Suppressor macrophage (primary cell): ENCODE measurements around the gene ZBTB46.

Experiments
- DNase-seq, 4 experiments: peaks; one replicate each; pipeline ENCODE4 v3.0.0-alpha.2; 2020 to 2022

The ZBTB46 gene

GRCh38 chr20:63744574-63745423 is 86.3 kb downstream of the ZBTB46 start:
- DNase-seq, result no peak

GRCh38 chr20:63744158-63744557 is 86.9 kb downstream of the ZBTB46 start:
- no peak for DNase-seq

- no peak for DNase-seq
These were observed 87.7 kb downstream of the ZBTB46 start for GRCh38 chr20:63743210-63743970.

GRCh38 chr20:63742381-63743024 is 88.6 kb downstream of the ZBTB46 start:
- DNase-seq, result no peak

GRCh38 chr20:63741676-63742380 is 89.2 kb downstream of the ZBTB46 start:
- DNase-seq, result no peak

GRCh38 chr20:63741354-63741675 is 89.7 kb downstream of the ZBTB46 start:
- DNase-seq, result no peak

DNA sequence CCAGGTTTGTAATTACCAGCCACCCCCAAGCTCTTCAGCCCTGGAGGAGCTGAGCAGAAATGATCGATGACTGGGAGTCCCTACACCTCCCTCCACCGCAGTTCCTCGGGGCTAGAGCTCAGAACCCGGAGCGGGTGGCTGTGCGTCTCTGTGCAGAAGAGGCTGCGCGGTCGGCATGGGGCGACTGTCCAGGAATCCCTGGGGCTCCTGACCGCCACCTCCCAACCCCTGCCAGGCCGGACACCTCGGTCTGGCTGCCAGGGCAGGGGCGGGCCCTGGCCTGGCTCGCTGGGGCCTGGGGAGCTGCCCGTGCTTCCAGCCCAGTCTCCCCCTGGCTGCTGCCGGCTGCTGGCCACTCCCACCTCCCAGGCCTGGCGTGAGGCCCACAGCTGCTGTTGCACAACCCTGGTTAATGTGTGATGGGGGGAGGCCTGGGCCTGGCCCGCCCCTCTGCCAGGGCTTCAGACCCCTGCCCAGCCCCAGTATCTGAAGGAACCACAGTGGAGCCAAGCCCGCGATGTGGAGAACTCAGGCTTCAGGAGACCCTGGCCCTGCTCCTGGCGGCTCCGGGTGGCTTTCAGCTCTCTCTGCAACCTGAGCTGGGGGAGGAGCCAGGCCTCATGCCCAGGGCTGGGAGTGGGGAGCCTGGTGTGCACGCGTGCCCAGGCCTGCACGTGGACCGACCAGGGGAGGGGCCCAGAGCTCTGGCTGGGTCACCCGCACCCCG is 90.3 kb downstream of the ZBTB46 start:
- peak; percentile 64 to 83 (median 74) for DNase-seq

DNA sequence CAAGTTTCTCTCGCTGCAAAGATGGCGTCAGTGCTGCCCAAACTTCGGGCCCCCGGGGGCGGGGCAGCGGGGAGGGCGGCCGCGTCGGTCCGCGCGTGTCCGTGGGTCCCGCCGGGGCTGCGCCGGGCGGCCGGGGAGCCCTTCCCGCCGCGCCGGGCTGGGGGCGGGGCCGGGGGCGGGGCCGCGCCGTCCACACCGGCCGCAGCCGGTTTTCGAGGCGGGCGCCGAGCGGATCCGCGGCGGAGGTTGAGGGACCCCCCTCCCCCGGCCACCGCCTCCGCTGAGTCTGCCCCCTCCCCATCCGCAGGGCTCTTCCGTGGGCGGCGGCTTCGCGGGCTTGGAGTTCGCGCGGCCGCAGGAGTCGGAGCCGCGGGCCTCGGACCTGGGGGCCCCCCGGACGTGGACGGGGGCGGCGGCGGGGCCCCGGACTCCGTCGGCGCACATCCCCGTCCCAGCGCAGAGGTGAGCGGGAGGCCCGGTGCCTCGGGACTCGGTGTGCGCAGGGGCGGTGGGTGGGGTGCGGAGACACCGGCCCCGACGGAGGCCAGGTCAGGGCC is 90.9 kb downstream of the ZBTB46 start:
- DNase-seq, result peak in 3 of 4 experiments; percentile 30 to 69 (median 60)

GRCh38 chr20:63739130-63740069 is 91.7 kb downstream of the ZBTB46 start, which contains the start of gene SLC2A4RG:
Gene SLC2A4RG, plus strand, starts transcription at chr20:63739776. Its CDS starts 137 bp downstream, at chr20:63739913.
- peak; percentile 89 to 97 (median 94) for DNase-seq

GRCh38 chr20:63738687-63739129 is 92.4 kb downstream of the ZBTB46 start:
- DNase-seq, result peak; percentile 27 to 67 (median 43)

DNA sequence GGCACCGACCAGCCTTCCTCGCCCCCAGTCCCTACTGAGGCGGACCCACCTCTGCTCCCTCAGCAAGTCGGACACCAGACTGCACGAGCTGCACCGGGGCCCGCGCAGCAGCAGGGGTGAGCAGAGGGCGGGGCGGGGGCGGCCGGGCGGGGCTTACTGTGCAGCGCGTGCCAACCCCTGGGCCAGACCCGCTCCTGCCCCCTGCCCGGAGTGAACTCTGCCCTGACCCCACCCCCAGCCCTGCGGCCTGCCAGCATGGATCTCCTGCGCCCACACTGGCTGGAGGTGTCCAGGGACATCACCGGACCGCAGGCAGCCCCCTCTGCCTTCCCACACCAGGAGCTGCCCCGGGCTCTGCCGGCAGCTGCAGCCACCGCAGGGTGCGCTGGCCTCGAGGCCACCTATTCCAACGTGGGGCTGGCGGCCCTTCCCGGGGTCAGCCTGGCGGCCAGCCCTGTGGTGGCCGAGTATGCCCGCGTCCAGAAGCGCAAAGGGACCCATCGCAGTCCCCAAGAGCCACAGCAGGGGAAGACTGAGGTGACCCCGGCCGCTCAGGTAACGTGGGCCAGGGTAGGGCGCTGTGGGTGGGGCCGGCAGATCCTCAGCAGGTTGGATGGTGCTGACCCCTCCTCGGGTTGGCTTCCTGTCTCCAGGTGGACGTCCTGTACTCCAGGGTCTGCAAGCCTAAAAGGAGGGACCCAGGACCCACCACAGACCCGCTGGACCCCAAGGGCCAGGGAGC is 92.9 kb downstream of the ZBTB46 start:
- DNase-seq, result peak in 3 of 4 experiments; percentile 19 to 47 (median 32)

DNA sequence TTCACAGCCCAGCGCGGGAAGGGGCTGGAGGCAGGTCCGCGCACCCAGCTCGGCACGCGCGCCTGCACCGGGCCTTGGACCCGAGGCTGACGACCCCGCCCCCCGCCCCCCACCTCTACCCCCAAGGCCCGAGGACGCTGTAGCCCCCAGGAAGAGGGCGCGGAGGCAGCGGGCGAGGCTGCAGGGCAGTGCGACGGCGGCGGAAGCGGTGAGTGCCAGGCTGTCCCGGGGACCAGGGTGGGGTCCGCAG is 93.4 kb downstream of the ZBTB46 start:
- no peak for DNase-seq

- no peak for DNase-seq
These were observed 94.0 kb downstream of the ZBTB46 start for GRCh38 chr20:63736893-63737694.

DNA sequence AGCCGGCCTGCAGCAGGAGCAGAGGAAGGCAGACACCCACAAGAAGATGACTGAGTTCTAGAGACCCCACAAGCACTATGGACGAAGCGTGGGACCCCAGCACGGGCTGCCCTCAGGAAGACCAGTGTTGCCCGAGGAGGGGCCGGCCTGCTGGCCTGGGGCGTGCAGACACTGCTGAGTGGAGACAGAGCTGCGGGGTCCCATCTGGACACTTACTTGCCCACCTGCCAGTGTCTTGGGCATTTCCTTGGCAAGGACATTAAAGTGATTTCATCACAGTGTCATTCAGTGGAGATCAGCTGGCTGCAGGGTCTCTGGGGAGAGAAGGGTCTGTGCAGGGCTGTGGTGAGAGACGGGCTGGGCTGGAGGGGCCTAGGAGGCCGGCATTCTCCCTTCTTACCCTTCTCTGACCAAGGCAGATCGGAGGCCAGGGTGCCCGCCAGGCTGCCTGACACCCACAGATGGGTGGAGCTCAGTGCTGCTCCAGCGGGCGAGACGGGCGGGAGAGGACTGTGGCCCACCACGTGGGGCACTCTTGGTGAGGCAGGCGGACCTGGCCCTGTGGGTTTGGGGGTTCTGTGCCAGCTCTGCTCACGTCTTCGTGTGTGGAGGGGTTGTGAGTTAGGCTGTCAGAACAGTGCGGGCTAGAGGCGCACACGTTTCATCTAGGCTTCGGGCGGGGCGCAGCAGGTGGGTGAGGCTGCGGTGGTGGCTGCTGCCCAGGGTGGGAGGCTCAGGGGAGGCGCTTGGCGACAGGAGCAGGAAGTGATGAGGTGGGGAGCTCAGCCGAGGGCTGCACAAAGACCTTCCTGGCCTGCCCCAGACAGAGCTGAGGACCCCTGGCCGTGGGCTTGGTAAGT is 95.0 kb downstream of the ZBTB46 start, which contains the start of gene LIME1:
TSS of gene LIME1 (plus strand) at position 806 of the 860 bp plus-strand sequence. CDS start 886 bp downstream, outside the sequence.
- DNase-seq, result peak in 3 of 4 experiments; percentile 23 to 33 (median 23)

DNA sequence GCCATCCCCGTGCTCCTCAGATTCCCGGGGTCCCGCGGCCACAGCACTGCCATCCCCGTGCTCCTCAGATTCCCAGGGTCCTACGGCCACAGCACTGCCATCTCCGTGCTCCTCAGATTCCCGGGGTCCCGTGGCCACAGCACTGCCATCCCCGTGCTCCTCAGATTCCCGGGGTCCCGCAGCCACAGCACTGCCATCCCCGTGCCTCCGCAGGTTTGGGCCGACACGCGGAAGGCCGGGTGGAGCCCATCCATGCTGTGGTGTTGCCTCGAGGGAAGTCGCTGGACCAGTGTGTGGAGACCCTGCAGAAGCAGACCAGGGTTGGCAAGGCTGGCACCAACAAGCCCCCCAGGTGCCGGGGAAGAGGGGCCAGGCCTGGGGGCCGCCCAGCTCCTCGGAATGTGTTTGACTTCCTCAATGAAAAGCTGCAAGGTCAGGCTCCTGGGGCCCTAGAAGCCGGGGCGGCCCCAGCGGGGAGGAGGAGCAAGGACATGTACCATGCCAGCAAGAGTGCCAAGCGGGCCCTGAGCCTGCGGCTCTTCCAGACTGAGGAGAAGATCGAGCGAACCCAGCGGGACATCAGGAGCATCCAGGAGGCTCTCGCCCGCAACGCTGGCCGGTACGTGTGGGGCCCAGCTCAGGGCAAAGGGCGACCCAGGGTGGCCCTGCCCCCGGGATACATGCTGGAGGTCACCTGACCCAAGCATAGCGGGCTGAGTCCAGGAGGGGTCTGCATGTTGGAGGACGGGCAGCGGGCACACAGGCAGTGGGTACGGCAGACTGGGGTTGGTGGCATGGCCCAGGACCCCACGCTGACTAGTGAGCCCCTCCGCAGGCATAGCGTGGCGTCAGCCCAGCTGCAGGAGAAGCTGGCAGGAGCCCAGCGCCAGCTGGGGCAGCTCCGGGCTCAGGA is 95.9 kb downstream of the ZBTB46 start:
- DNase-seq, result no peak

GRCh38 chr20:63734111-63734945 is 96.7 kb downstream of the ZBTB46 start:
- DNase-seq, result no peak
